Neutrophil (primary cell): ENCODE data around the gene RPRD1B.
A peak's percentile ranks its signal among the peaks of the same experiment; 100 is the strongest.

Experiments
- H3K27ac ChIP-seq: fragments of 200-600 bp; sonication (generic); 2 replicates; pipeline ENCODE4 v1.5.1; 2016; ENCODE audit warnings: mild to moderate bottlenecking, moderate library complexity
- H3K27me3 ChIP-seq: fragments of 200-600 bp; sonication (generic); 2 replicates; pipeline ENCODE4 v1.6.0; 2016; ENCODE audit warnings: mild to moderate bottlenecking
- H3K36me3 ChIP-seq: fragments of 200-600 bp; sonication (generic); 2 replicates; pipeline ENCODE4 v1.5.1; 2017
- H3K4me1 ChIP-seq, 2 experiments: fragments of 200-600 bp in 1 of 2; sonication (generic) in 1 of 2; 1 replicate in 1 of 2; 2 replicates in 1 of 2; pipeline versions ENCODE4 v1.5.1 to v1.6.1; 2013 to 2016; ENCODE audit warnings: low read depth in 1 of 2, low read length in 1 of 2, mild to moderate bottlenecking in 1 of 2, moderate library complexity in 1 of 2; ENCODE audit not compliant: control insufficient read depth in 1 of 2, insufficient read depth in 1 of 2
- H3K4me3 ChIP-seq, 2 experiments: fragments of 200-600 bp in 1 of 2; sonication (generic) in 1 of 2; 1 replicate in 1 of 2; 2 replicates in 1 of 2; pipeline ENCODE4 v1.5.1; 2013 to 2016; ENCODE audit warnings: low read depth in 1 of 2, low read length in 1 of 2, mild to moderate bottlenecking in 1 of 2, moderate library complexity in 1 of 2
- H3K9me3 ChIP-seq: fragments of 200-600 bp; sonication (generic); 2 replicates; pipeline ENCODE4 v1.5.1; 2016
- CTCF ChIP-seq: fragments of 200-600 bp; sonication (generic); IDR thresholded peaks from 2 replicates; pipeline ENCODE4 v1.5.1; 2016; ENCODE audit warnings: antibody characterized with exemption

RPRD1B gene

GRCh38 chr20:38032585-38033329, 789 bp upstream of the RPRD1B start:
- Histone ChIP-seq H3K9me3 (no peaks in the 10 kb centered on the region), H3K27ac (peak overlapping the region; percentile 96), H3K27me3 (no peaks in the 10 kb centered on the region), H3K36me3 (peaks cover 13% of the 10 kb centered on the region), H3K4me3 (peak overlapping the region; percentile 93 to 96), H3K4me1 (peaks cover 26 to 39% of the 10 kb centered on the region in 2 experiments)
- no peak for TF ChIP-seq CTCF

- Histone ChIP-seq H3K36me3 (peaks cover 13% of the 10 kb centered on the region), H3K4me1 (peaks cover 26 to 39% of the 10 kb centered on the region in 2 experiments), H3K27me3 (no peaks in the 10 kb centered on the region), H3K4me3 (peak overlapping the region; percentile 93 to 96), H3K27ac (peak overlapping the region; percentile 96), H3K9me3 (no peaks in the 10 kb centered on the region)
- no peak for TF ChIP-seq CTCF
Observed at GRCh38 chr20:38034108-38034649, 633 bp downstream of the RPRD1B start.

- H3K9me3 ChIP-seq = no peaks in the 10 kb centered on the region
- no peak for TF ChIP-seq CTCF
- peaks cover 26 to 39% of the 10 kb centered on the region in 2 experiments for H3K4me1 ChIP-seq
- peak overlapping the region; percentile 96 for H3K27ac ChIP-seq
- peaks cover 17% of the 10 kb centered on the region for H3K36me3 ChIP-seq
- no peaks in the 10 kb centered on the region for H3K27me3 ChIP-seq
- no peak overlapping the region for H3K4me3 ChIP-seq
Observed at GRCh38 chr20:38034961-38035360, 1.4 kb downstream of the RPRD1B start.

- Histone ChIP-seq H3K36me3 (peaks cover 23% of the 10 kb centered on the region), H3K4me1 (peaks cover 26 to 39% of the 10 kb centered on the region in 2 experiments), H3K9me3 (no peaks in the 10 kb centered on the region), H3K27ac (no peak overlapping the region), H3K4me3 (no peak overlapping the region), H3K27me3 (no peaks in the 10 kb centered on the region)
- no peak for TF ChIP-seq CTCF
Observed at GRCh38 chr20:38036366-38036765, 2.8 kb downstream of the RPRD1B start.

- H3K4me3 ChIP-seq = no peak overlapping the region
- peaks cover 58% of the 10 kb centered on the region for H3K36me3 ChIP-seq
- TF ChIP-seq CTCF = no peak
- H3K27me3 ChIP-seq = no peaks in the 10 kb centered on the region
- H3K9me3 ChIP-seq = no peaks in the 10 kb centered on the region
- no peak overlapping the region for H3K27ac ChIP-seq
- peaks cover 0 to 9% of the 10 kb centered on the region in 2 experiments for H3K4me1 ChIP-seq
Observed at GRCh38 chr20:38040276-38040675, 6.7 kb downstream of the RPRD1B start.
